K562 (cell line): ENCODE measurements around the gene TOM1L2.

Source experiments
- CLOCK ChIP-seq: fragments of 250-450 bp; sonication (Bioruptor Pico); IDR thresholded peaks from 2 replicates; pipeline ENCODE4 v1.4.0; 2020; ENCODE audit warnings: mild to moderate bottlenecking, moderate library complexity, borderline replicate concordance
- CTCF ChIP-seq, 3 experiments: IDR thresholded peaks in 2 of 3; conservative IDR thresholded peaks in 1 of 3; 2 replicates each; pipeline ENCODE4 v1.5.1; 2011 to 2012; ENCODE audit warnings: low read length in 3 of 3, mild to moderate bottlenecking in 3 of 3, control low read depth in 2 of 3, improper control_type of control experiment in 1 of 3, inconsistent platforms in 1 of 3, low read depth in 1 of 3, mixed read lengths in 1 of 3, moderate library complexity in 1 of 3; ENCODE audit not compliant: insufficient read depth in 2 of 3
- ERF ChIP-seq: fragments of 450-650 bp; formaldehyde crosslinking; IDR thresholded peaks from 2 replicates; pipeline ENCODE4 v1.4.0; 2020; ENCODE audit warnings: mild to moderate bottlenecking, mixed read lengths
- FOXA1 ChIP-seq: fragments of 450-650 bp; IDR thresholded peaks from 2 replicates; pipeline ENCODE4 v1.6.1; 2016; ENCODE audit warnings: mild to moderate bottlenecking, borderline replicate concordance
- MEF2A ChIP-seq: IDR thresholded peaks from 2 replicates; pipeline ENCODE4 v1.6.1; 2011; ENCODE audit warnings: low read depth, mild to moderate bottlenecking, low read length, moderate library complexity; ENCODE audit not compliant: control insufficient read depth
- POLR2G ChIP-seq: fragments of 200-400 bp; formaldehyde crosslinking; IDR thresholded peaks from 2 replicates; pipeline ENCODE4 v1.6.1; 2017; ENCODE audit warnings: low read depth, mild to moderate bottlenecking, antibody characterized with exemption, low read length, moderate library complexity
- SAFB ChIP-seq: fragments of 200-400 bp; formaldehyde crosslinking; IDR thresholded peaks from 2 replicates; pipeline ENCODE4 v1.6.1; 2017; ENCODE audit warnings: low read depth, low read length, borderline replicate concordance
- ZBTB2 ChIP-seq: fragments of 450-650 bp; IDR thresholded peaks from 2 replicates; pipeline ENCODE4 v1.6.1; 2016; ENCODE audit warnings: antibody characterized with exemption
- ZBTB49 ChIP-seq: sonication (generic); formaldehyde crosslinking; IDR thresholded peaks from 2 replicates; pipeline ENCODE4 v1.8.0; 2022; ENCODE audit warnings: missing genetic modification reagents, mild to moderate bottlenecking, borderline replicate concordance
- ZBTB8A ChIP-seq: fragments of 450-650 bp; IDR thresholded peaks from 2 replicates; pipeline ENCODE4 v1.6.1; 2018; ENCODE audit warnings: mild to moderate bottlenecking, moderate library complexity; ENCODE audit not compliant: partially characterized antibody
- ZNF24 ChIP-seq: fragments of 450-650 bp; IDR thresholded peaks from 2 replicates; pipeline ENCODE4 v1.6.1; 2016
- ZNF280A ChIP-seq: fragments of 450-650 bp; IDR thresholded peaks from 2 replicates; pipeline ENCODE4 v1.6.1; 2018; ENCODE audit warnings: mild to moderate bottlenecking, low read depth; ENCODE audit not compliant: partially characterized antibody
- ZNF592 ChIP-seq: fragments of 450-650 bp; IDR thresholded peaks from 2 replicates; pipeline ENCODE4 v1.6.1; 2017; ENCODE audit warnings: antibody characterized with exemption, mild to moderate bottlenecking

GRCh38 chr17:17904166-17905035 is 67.8 kb downstream of the TOM1L2 start:
- TF ChIP-seq CLOCK (CRISPR knock-in tag) (no peak), POLR2G (no peak), MEF2A (no peak), CTCF (IDR thresholded peaks at IDR 0.05 in 2 of 3, conservative IDR thresholded peaks at IDR 0.05 in 1 of 3; ENCODE audit: insufficient read depth in 2 of 3, low read depth in 1 of 3, low read length in 3 of 3) (no peak), ZNF280A (no peak), ZBTB2 (no peak), ZNF592 (no peak), SAFB (no peak), ERF (no peak), FOXA1 (no peak), ZBTB8A (no peak), ZBTB49 (CRISPR knock-in tag) (no peak), ZNF24 (no peak)
